ENCODE data around the gene VRK3.
"Not testable (repeated sequence)": the region's sequence is repeated elsewhere in the genome, so short reads cannot be mapped to it uniquely, and the experiment has no call there.

Gene VRK3, protein sequence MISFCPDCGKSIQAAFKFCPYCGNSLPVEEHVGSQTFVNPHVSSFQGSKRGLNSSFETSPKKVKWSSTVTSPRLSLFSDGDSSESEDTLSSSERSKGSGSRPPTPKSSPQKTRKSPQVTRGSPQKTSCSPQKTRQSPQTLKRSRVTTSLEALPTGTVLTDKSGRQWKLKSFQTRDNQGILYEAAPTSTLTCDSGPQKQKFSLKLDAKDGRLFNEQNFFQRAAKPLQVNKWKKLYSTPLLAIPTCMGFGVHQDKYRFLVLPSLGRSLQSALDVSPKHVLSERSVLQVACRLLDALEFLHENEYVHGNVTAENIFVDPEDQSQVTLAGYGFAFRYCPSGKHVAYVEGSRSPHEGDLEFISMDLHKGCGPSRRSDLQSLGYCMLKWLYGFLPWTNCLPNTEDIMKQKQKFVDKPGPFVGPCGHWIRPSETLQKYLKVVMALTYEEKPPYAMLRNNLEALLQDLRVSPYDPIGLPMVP

DNA sequence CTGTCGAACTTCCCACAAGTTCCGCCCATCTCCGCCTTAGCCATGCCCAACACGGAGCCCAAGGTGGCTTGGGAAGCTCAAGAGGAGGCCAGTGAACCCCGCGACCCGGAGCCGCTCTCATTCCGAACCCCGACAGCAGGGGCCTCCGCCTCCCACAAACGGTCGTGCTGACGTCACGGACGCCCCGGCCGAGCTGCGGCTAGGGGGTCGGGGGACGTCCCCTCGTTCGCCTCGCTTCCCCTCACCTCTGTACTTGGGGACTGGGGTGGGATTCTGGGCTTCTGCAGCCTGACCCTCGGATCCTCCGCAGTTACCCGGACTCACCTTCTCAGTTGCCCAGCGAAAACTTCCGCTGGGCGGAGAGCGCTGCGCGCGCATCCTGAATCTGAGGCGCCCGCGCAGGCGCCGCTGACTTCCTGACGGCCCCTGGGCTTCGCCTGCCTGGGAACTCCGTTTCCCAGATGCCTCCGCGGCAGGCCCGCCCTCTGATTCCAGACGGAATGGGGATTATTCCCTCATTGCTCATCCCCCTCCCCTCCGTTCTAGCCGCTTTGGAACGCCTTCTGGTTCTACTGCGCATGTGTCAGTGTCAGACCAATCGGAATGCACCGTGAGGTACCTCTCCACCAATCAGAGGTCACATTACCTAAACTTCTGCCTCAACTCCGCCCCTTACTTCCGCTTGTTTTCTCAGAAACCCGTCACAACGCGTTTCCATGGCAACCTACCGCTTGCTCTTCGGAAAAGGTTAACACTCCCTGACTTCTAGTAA, at the start of gene VRK3:
TSS of gene VRK3 (minus strand) at position 351 of the 772 bp plus-strand sequence. CDS start 9,210 bp downstream, outside the sequence.
- peak; percentile 99 for DNase-seq

DNA sequence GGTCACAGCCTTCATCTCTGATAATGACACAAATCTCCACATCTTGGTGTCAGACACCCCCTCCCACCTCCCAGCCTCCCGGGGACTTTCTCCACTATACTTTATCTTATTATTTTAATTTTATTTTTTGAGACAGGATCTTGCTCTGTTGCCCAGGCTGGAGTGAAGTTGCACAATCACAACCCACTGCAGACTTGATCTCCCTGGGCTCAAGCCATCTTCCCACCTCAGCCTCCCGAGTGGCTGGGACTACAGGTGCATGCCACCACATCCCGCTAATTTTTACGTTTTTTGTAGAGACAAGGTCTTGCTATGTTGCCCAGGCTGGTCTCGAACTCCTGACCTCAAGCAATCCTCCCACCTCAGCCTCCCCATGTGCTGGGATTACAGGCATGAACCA, 43.2 kb upstream of the VRK3 start:
- DNase-seq, result not testable (repeated sequence)

DNA sequence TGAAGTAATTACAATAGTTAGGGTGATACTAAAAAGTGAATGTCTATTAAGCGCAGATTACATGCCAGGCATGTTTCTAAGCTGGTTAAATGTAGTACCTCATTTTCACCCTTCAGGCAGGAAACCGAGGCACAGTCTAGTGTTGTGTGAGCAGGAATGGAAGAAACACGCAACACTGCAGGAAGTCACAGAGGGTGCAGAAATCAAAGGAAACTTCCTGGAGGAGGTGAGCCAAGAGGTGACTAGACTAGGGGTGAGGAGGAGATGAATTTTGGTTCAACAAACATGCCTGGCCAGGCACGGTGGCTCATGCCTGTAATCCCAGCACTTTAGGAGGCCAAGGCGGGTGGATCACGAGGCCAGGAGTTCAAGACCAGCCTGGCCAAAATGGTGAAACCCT, 42.4 kb upstream of the VRK3 start:
- DNase-seq, result no peak

DNA sequence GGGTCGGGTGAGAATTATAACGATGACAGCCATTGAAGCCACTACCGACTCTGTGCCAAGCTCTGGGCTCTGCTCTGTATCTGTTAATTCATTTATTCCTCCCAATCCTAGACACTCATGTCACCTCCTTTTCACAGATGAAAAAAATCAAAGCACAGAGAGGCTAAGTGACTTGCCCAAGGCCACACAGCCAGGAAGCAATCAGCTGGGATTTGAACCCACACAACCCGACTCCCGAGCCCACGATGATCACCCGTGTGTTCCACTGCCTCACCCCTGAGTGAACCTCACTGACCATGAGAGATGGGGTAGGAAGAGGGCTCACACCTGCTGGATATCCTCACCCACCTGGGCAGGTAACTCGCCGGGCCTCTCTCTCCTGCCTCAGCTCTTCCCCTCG, 40.8 kb upstream of the VRK3 start:
- no peak for DNase-seq

DNA sequence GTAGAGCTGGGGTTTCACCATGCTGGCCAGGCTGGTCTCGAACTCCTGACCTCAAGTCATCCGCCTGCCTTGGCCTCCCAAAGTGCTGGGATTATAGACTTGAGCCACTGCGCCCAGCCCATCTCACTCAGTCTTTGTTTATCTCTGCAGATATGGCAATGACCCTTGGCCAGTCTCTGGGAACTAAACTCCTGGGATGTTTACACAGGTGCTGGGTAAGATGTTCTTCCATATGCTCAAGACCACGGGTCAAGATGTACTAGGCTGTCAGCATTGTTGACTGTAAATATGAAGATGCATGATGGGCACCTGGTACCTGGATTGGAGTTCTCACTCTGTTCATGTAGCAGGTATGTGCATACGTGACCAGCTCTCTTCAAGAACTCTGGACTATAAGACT, 36.5 kb upstream of the VRK3 start:
- DNase-seq, result no peak

DNA sequence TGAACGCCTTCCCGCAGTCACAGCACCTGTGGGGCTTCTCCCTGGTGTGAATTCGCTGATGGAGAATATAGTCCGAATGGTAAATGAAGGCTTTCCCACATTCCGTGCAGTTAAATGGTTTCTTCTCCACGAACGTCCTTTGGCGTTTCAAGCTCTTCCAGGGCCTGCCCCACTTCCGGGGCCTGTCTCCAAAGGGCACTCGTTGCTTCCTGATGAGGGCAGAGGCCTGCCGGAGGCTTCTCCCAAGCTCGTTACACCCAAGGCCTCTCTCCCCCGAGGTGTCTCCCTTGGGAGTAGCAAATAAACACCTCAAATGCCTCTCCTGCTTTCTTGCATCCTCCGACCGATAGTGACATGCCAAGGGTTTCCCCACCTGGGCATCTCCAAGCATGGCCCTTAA, 34.9 kb upstream of the VRK3 start:
- DNase-seq, result no peak

DNA sequence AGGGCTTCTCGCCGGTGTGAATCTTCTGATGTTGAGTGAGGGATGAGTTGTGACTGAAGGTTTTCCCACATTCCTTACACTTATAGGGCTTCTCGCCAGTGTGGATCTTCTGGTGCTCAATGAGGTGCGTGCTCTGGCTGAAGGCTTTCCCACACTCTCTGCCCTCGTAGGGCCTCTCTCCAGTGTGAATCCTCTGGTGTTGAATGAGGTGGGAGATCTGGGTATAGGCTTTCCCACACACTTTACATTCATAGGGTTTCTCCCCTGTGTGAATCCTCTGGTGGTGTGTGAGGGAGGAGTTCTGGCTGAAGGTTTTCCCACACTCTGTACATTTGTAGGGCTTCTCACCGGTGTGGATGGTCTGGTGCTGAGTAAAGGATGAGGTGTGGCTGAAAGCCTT, 33.9 kb upstream of the VRK3 start:
- no peak for DNase-seq

- DNase-seq, result no peak
These were observed 33.3 kb upstream of the VRK3 start for GRCh38 chr19:50058425-50058824.

DNA sequence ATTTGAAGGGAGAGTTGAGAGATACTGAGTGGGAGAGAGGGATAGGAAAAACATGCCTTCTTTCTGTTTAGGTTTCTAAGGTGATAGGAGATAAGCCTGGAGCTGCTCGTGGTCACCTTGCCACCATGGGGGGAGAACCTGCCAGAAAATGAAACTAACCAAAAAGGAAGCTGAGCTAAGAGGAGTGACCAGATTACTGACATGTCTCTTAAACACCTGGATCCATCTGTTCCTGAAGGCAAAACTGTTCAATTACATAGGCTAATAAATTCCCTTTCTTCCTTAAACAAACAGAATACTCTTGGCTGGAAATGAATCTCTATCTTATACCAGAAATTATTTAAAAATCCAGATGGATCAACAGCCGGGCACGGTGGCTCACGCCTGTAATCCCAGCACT, 27.9 kb upstream of the VRK3 start:
- no peak for DNase-seq

DNA sequence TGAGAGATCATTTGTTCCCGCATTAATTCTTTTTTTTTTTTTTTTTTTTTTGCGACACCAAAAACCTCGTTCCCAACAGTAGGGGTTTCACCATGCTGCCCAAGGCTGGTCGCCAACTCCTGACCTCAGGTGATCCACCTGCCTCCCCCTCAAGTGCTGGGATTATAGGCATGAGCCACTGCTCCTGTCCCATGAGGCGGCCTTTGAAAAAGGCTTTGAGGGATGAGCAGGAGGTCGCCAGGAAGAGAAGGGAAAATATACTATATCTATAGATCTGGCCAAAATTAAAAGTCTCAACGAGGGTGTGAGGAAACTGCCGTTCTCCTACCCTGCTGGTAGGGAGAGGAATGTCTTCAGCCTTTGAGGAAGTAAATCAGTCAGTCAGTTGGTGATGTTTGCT, 26.8 kb upstream of the VRK3 start:
- DNase-seq, result no peak

- not testable (repeated sequence) for DNase-seq
These were observed 26.2 kb upstream of the VRK3 start for GRCh38 chr19:50051228-50051895.

DNA sequence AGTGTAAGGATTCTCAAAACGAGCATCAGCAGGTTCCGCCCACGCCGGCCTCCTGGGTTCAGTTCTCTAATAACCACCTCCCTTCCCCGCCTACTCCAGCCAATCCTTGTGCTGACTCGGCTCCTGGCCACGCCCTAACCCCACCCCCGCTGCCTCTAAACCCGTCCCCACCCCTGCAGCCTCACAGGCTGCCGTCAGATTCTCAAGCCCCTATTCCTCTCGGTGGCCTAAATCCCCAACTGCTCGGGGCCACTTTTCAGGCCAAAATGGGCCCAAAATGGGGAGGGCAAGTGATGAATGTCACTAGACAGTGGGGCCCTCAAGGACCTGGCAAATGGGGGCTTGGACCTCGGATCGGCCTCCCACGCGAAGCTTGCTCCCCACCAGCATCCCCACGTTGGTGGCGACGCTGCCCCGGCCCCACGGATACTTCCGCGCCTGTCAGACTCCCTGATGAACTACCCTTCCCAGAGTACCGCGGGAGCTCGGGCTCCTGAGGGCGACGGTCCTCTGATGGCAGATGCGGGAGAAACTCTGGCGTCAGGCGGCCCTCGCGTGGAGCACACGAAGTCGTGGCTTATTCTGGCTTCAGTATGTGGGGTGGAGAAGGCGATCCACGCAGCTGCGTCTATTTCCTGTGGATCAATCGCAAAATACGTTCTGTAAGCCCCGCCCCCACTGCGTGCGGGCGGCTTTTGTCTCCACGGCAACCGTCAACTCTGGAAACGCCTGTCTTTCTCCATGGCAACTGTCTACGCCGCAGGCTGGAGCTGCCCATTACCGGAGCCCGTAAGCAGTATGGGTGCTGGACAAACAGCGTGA, 25.4 kb upstream of the VRK3 start:
- peak; percentile 69 for DNase-seq

DNA sequence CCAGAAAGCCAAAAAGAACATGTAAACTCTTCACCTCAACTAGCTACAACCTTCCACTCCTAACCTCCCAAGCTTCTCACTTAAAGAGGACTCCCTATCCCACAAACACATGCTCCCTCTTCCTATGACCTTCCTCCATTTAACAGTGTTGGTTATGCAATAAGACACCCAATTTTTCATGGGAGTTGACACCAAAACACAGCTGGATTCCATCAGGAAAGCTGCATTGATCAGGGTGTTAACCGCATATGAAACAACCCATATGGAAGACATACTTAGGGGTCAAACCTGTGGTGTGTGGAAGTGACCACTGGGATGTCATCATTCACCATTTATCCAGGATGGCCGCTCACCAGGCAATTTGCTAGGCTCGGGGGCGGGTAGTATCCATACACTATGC, 22.5 kb upstream of the VRK3 start:
- DNase-seq, result no peak

GRCh38 chr19:50046649-50047503, 21.7 kb upstream of the VRK3 start:
- DNase-seq, result no peak

- DNase-seq, result no peak
These were observed 19.8 kb upstream of the VRK3 start for GRCh38 chr19:50044922-50045321.

GRCh38 chr19:50043967-50044366, 18.8 kb upstream of the VRK3 start:
- no peak for DNase-seq

GRCh38 chr19:50042363-50043024, 17.3 kb upstream of the VRK3 start:
- no peak for DNase-seq

- no peak for DNase-seq
These were observed 15.8 kb upstream of the VRK3 start for GRCh38 chr19:50040967-50041366.

DNA sequence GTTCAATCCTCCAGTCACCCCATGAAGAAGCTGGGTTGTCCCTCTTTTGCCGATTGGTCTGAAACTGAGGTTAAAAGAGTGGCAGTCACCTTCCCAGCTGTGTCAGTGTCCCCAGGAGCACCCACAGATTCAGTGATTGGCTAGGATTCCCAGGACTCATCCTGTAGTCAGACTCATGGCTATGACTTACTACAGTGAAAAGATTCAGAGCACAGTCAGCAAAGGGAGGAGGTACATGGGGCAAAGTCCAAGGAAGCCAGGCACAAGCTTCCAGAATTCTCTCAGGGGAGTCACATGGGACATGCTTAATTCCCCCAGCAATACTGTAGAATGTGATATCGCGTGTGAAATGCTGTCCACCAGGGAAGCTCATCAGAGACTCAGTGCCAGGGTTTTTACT, 14.8 kb upstream of the VRK3 start:
- DNase-seq, result no peak

DNA sequence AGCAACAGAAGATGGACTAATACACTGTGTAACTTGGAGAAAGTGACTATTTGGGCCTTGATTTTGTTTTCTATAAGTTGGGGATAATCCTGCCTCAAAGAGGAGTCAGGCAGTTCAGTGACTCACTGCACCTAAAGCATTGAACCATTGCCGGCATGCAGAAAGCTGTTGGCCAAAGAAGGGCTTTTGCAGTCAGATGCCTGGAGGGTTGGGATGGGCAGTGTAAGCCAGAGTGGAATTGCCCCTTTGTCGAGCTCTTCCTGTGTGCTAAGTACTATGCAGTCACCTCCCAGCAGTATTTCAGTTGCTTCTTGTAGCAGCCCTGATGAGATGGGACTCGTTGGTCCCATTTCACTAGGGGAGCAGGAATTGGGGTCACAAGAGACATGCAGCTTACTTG, 11.7 kb upstream of the VRK3 start:
- no peak for DNase-seq

DNA sequence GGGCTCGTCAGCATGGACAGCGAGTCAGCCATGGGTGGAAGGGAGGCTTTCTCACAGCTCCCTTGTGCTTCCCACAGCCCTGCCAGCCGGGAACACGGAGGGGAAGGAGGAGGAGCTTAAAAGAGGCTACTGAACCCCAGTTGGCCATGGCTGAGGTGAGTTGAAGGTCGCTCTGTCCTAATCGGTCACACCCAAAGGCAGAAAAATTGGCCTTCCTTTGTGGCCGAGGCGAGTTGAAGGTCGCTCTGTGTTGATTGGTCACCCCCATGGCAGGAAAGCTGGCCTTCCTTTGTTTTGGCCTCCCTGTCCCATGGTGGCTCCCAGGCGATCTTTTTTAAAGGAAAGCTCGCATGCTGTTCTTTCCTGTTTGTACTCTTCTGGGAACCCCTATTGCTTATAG, 5.8 kb upstream of the VRK3 start:
- DNase-seq, result no peak

All from NCI-H526 treated with DMSO at 0.1 percent for 48 hours (cell line).